ENCODE results near the gene MSH2. TPM values are rescaled to one million over a fixed set of nuclear protein-coding genes. Genes with fewer than 3 reads are reported as not detected.

Gene MSH2
- total RNA-seq, 4 donors from 2014 or later: 7.7 to 10.0 (median 7.8) TPM

- TF ChIP-seq CTCF (IDR thresholded peaks at IDR 0.05; ENCODE audit: low read depth): no peak
Observed at GRCh38 chr2:47516360-47517104, 113.6 kb downstream of the MSH2 start.

GRCh38 chr2:47518497-47519146, 115.7 kb downstream of the MSH2 start:
- no peak for TF ChIP-seq CTCF (IDR thresholded peaks at IDR 0.05; ENCODE audit: low read depth)

- no peak for TF ChIP-seq CTCF (IDR thresholded peaks at IDR 0.05; ENCODE audit: low read depth)
Observed at GRCh38 chr2:47519147-47519537, 116.2 kb downstream of the MSH2 start.

DNA sequence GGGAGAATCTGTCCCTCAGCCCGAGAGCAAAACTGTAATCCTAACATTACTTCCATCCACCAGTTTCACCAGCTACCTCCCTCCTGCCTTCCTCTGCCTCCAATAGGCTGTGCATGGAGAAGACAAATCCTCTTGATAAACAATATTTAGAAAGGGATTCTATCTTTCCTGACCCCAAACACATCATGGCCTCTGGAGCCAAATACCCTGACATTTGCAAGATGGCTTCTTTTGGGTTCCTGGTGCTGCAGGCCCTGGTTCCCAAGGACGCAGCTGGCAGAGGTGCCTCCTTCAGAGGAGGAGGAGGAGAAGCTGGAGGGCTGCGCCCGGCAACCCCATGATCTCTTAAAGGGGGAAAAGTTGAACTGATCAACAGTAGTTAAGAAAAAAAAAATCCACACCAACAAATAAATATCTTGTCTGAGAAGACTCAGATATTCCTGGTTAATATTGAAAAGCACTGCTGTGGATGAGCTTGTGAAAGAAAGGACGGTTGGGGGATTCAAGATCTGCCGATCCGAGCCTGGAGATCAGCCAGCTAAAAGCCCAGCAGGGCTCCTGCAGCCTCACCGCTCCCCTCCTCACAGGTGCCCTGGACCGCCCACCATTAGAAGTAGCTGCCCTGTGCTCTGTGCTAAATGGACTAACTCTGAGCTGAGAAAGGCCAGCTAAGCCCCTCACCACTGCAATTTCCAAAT, 116.8 kb downstream of the MSH2 start:
- no peak for TF ChIP-seq CTCF (IDR thresholded peaks at IDR 0.05; ENCODE audit: low read depth)

GRCh38 chr2:47520302-47520630, 117.3 kb downstream of the MSH2 start:
- no peak for TF ChIP-seq CTCF (IDR thresholded peaks at IDR 0.05; ENCODE audit: low read depth)

DNA sequence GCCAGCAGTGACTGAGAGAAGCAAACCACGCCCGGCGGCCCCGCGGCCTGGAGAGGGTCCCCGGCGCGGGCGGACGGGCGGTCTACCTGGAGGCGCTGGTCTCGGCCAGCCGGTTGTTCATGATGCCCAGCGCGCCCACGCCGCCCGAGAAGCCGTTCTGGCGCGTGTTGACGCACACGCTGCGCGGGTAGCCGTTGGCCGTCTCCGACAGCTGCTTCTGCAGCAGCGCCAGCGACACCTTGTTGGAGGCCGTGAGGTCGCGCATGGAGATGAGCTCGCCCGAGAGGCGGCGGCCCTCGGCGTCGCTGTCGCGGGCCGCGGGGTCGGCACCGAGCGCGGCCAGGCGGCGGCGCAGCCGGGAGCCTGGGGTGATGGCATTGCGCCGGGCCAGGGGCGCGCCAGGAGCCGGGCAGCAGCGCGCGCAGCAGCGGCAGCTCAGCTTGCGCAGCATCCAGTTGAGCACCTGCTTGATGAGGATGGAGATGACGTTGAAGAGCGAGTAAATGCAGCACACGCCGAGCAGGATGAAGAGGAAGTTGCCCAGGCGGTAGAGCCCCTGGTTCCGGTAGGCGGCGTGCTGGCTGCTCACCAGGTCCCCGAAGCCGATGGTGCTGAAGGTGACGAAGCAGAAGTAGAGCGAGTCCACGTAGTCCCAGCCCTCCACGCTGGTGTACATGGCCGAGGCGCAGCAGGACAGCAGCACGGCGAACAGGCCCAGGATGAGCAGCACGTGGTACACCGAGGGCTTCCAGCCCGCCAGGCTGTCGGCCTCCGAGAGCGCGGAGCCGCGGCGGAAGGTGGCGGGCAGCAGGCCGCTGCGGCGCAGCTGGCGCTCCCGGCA, 118.1 kb downstream of the MSH2 start:
- TF ChIP-seq CTCF (IDR thresholded peaks at IDR 0.05; ENCODE audit: low read depth): no peak

Measured in subcutaneous adipose tissue (tissue), 4 donors.